Peyer's patch (tissue), 4 donors: ENCODE results near the gene FBXL4. TPM values are rescaled to one million over a fixed set of nuclear protein-coding genes. Genes with fewer than 3 reads are reported as not detected.

Experiments
- DNase-seq, 3 donors: peaks; one replicate each; pipeline ENCODE4 v3.0.0-alpha.2; 2017 to 2019
- H3K27ac ChIP-seq, 4 donors: fragments of 200-600 bp; sonication (generic); one replicate each; pipeline ENCODE4 v1.5.1; 2016 to 2019
- H3K27me3 ChIP-seq, 2 donors: fragments of 200-600 bp; sonication (generic); one replicate each; pipeline ENCODE4 v1.5.1; 2019
- H3K36me3 ChIP-seq, 3 donors: fragments of 200-600 bp; sonication (generic); one replicate each; pipeline ENCODE4 v1.5.1; 2016 to 2019
- H3K4me1 ChIP-seq, 4 donors: fragments of 200-600 bp; sonication (generic); one replicate each; pipeline ENCODE4 v1.5.1; 2016 to 2019
- H3K4me3 ChIP-seq, 4 donors: fragments of 200-600 bp; sonication (generic); 1 replicate in 3 of 4; 2 replicates in 1 of 4; pipeline ENCODE4 v1.5.1; 2016 to 2019; ENCODE audit warnings: mild to moderate bottlenecking in 1 of 4
- H3K9me3 ChIP-seq, 4 donors: fragments of 200-600 bp; sonication (generic); one replicate each; pipeline ENCODE4 v1.5.1; 2016 to 2019; ENCODE audit warnings: mild to moderate bottlenecking in 1 of 4
- CTCF ChIP-seq, 6 experiments: fragments of 450-650 bp in 4 of 6; fragments of 200-600 bp in 2 of 6; sonication (generic) in 1 of 6; IDR thresholded peaks; one replicate each; pipeline ENCODE4 v1.5.1; 2017 to 2019; ENCODE audit warnings: antibody characterized with exemption in 6 of 6, mild to moderate bottlenecking in 3 of 6, moderate library complexity in 1 of 6
- POLR2A ChIP-seq, 2 donors: fragments of 450-650 bp; IDR thresholded peaks; one replicate each; pipeline ENCODE4 v1.5.1; 2017; ENCODE audit warnings: antibody characterized with exemption in 2 of 2, mild to moderate bottlenecking in 2 of 2, moderate library complexity in 2 of 2
- total RNA-seq, 4 donors: library from RNA; depleted of rRNA; stranded (reverse); fragments of >200 nt; gene quantifications; one replicate each; pipeline ENCODE4 v1.1.0, GENCODE V29; 2016

Gene FBXL4
- 10 to 100 TPM; 19.1 to 24.8 (median 21.2) TPM for total RNA-seq

GRCh38 chr6:98947411-98948292 lies at the start of gene FBXL4:
Gene FBXL4 (minus strand): TSS chr6:98947946. CDS start chr6:98926988, 20,958 bp downstream.
- no peaks in the 10 kb centered on the region for H3K9me3 ChIP-seq
- no peak for TF ChIP-seq CTCF (IDR thresholded peaks at IDR 0.05)
- peak; percentile 52 to 62 for TF ChIP-seq POLR2A (IDR thresholded peaks at IDR 0.05)
- peak; percentile 74 to 92 (median 89) for DNase-seq
- peak within 1 kb of the TSS; percentile 79 to 91 (median 88) for H3K27ac ChIP-seq
- no peaks in the 10 kb centered on the region for H3K27me3 ChIP-seq
- H3K36me3 ChIP-seq = no peaks in the 10 kb centered on the region
- peaks cover 0 to 22% (median 0%) of the 10 kb centered on the region in 4 donors for H3K4me1 ChIP-seq
- peak within 1 kb of the TSS; percentile 59 to 86 (median 82) for H3K4me3 ChIP-seq

GRCh38 chr6:98995116-98995515 lies 47.4 kb upstream of the FBXL4 start:
- Histone ChIP-seq H3K4me3 (no peak overlapping the region), H3K36me3 (no peaks in the 10 kb centered on the region), H3K27me3 (no peaks in the 10 kb centered on the region), H3K4me1 (no peaks in the 10 kb centered on the region), H3K9me3 (no peaks in the 10 kb centered on the region), H3K27ac (no peak overlapping the region)
- TF ChIP-seq POLR2A (IDR thresholded peaks at IDR 0.05) (no peak), CTCF (IDR thresholded peaks at IDR 0.05) (no peak)
- no peak for DNase-seq

GRCh38 chr6:98992535-98992934 lies 44.8 kb upstream of the FBXL4 start:
- no peaks in the 10 kb centered on the region for H3K36me3 ChIP-seq
- H3K27ac ChIP-seq = no peak overlapping the region
- H3K27me3 ChIP-seq = no peaks in the 10 kb centered on the region
- no peak for DNase-seq
- no peak overlapping the region for H3K4me3 ChIP-seq
- TF ChIP-seq POLR2A (IDR thresholded peaks at IDR 0.05) = no peak
- no peak for TF ChIP-seq CTCF (IDR thresholded peaks at IDR 0.05)
- no peaks in the 10 kb centered on the region for H3K9me3 ChIP-seq
- H3K4me1 ChIP-seq = no peaks in the 10 kb centered on the region

GRCh38 chr6:98986071-98986615 lies 38.4 kb upstream of the FBXL4 start:
- Histone ChIP-seq H3K36me3 (no peaks in the 10 kb centered on the region), H3K4me3 (no peak overlapping the region), H3K4me1 (no peaks in the 10 kb centered on the region), H3K27ac (no peak overlapping the region), H3K9me3 (no peaks in the 10 kb centered on the region), H3K27me3 (no peaks in the 10 kb centered on the region)
- no peak for DNase-seq
- no peak for TF ChIP-seq CTCF (IDR thresholded peaks at IDR 0.05)
- no peak for TF ChIP-seq POLR2A (IDR thresholded peaks at IDR 0.05)

GRCh38 chr6:98985391-98985790 lies 37.6 kb upstream of the FBXL4 start:
- DNase-seq = no peak
- H3K4me1 ChIP-seq = no peaks in the 10 kb centered on the region
- TF ChIP-seq POLR2A (IDR thresholded peaks at IDR 0.05) = no peak
- TF ChIP-seq CTCF (IDR thresholded peaks at IDR 0.05) = no peak
- no peaks in the 10 kb centered on the region for H3K27me3 ChIP-seq
- no peaks in the 10 kb centered on the region for H3K9me3 ChIP-seq
- H3K4me3 ChIP-seq = no peak overlapping the region
- H3K27ac ChIP-seq = no peak overlapping the region
- H3K36me3 ChIP-seq = no peaks in the 10 kb centered on the region
